Amniotic stem cell (primary cell): ENCODE results near the gene EMX2.

Experiments used
- DNase-seq: peaks from one replicate; lab custom pipeline; 2025; lab: John Stamatoyannopoulos, UW

EMX2 gene

GRCh38 chr10:117532003-117532385, 10.6 kb upstream of the EMX2 start:
- no peak for DNase-seq

GRCh38 chr10:117532451-117533107, 10.0 kb upstream of the EMX2 start:
- no peak for DNase-seq

- no peak for DNase-seq
These were observed 8.9 kb upstream of the EMX2 start for GRCh38 chr10:117533507-117534281.

GRCh38 chr10:117534321-117535297, 7.9 kb upstream of the EMX2 start:
- no peak for DNase-seq

GRCh38 chr10:117535298-117536071, 7.1 kb upstream of the EMX2 start:
- no peak for DNase-seq

GRCh38 chr10:117536072-117536865, 6.3 kb upstream of the EMX2 start:
- DNase-seq = no peak

- DNase-seq = no peak
These were observed 5.6 kb upstream of the EMX2 start for GRCh38 chr10:117536866-117537435.

GRCh38 chr10:117537436-117537903, 5.1 kb upstream of the EMX2 start:
- DNase-seq = no peak

GRCh38 chr10:117537904-117538524, 4.5 kb upstream of the EMX2 start:
- DNase-seq = no peak

GRCh38 chr10:117539361-117539773, 3.2 kb upstream of the EMX2 start:
- no peak for DNase-seq

GRCh38 chr10:117539903-117540639, 2.5 kb upstream of the EMX2 start:
- no peak for DNase-seq

GRCh38 chr10:117540640-117541404, 1.7 kb upstream of the EMX2 start:
- DNase-seq = no peak

GRCh38 chr10:117541405-117541908, 1.1 kb upstream of the EMX2 start:
- no peak for DNase-seq

- no peak for DNase-seq
These were observed 439 bp upstream of the EMX2 start for GRCh38 chr10:117541909-117542705.

GRCh38 chr10:117543225-117544003, 868 bp downstream of the EMX2 start:
- DNase-seq = no peak

- DNase-seq = no peak
These were observed 1.6 kb downstream of the EMX2 start for GRCh38 chr10:117544004-117544701.
